GM12878 (cell line): ENCODE measurements around the gene TRIB2.

Source experiments
- ATF2 ChIP-seq: IDR thresholded peaks from 2 replicates; pipeline ENCODE4 v1.6.1; 2012; ENCODE audit warnings: low read length, inconsistent platforms
- ATF3 ChIP-seq: IDR thresholded peaks from 2 replicates; pipeline ENCODE4 v1.6.1; 2011; ENCODE audit warnings: low read depth, mild to moderate bottlenecking, low read length, moderate library complexity, borderline replicate concordance; ENCODE audit errors: extremely low read depth
- BCL11A ChIP-seq: IDR thresholded peaks from 2 replicates; pipeline ENCODE4 v1.6.1; 2011; ENCODE audit warnings: low read depth, low read length
- CHD1 ChIP-seq: IDR thresholded peaks from 2 replicates; pipeline ENCODE4 v1.6.1; 2012; ENCODE audit warnings: low read depth, low read length, improper control_type of control experiment
- CHD4 ChIP-seq: fragments of 200-600 bp; sonication (generic); IDR thresholded peaks from 2 replicates; pipeline ENCODE4 v1.6.1; 2016; ENCODE audit warnings: mild to moderate bottlenecking
- CTCF ChIP-seq, 3 experiments: IDR thresholded peaks in 2 of 3; conservative IDR thresholded peaks in 1 of 3; 2 replicates each; pipeline ENCODE4 v1.5.1; 2011; ENCODE audit warnings: low read depth in 3 of 3, low read length in 3 of 3, mild to moderate bottlenecking in 3 of 3, control low read depth in 2 of 3, moderate library complexity in 2 of 3, inconsistent platforms in 1 of 3, mixed read lengths in 1 of 3; ENCODE audit not compliant: control insufficient read depth in 2 of 3, insufficient read depth in 1 of 3; ENCODE audit errors: extremely low read depth in 1 of 3
- JUND ChIP-seq: IDR thresholded peaks from 2 replicates; pipeline ENCODE4 v1.6.1; 2012; ENCODE audit warnings: low read depth, mild to moderate bottlenecking, low read length, improper control_type of control experiment, moderate library complexity
- MXI1 ChIP-seq: fragments of 150-350 bp; IDR thresholded peaks from 2 replicates; pipeline ENCODE4 v1.6.1; 2011; ENCODE audit warnings: low read depth, mild to moderate bottlenecking, inconsistent platforms, low read length, improper control_type of control experiment
- PAX8 ChIP-seq: fragments of 450-650 bp; IDR thresholded peaks from 2 replicates; pipeline ENCODE4 v1.6.1; 2017; ENCODE audit warnings: mild to moderate bottlenecking, moderate library complexity
- POLR2A ChIP-seq: IDR thresholded peaks from 2 replicates; pipeline ENCODE4 v1.6.1; 2011; ENCODE audit warnings: low read depth, mild to moderate bottlenecking, low read length
- POLR2AphosphoS2 ChIP-seq: IDR thresholded peaks from 2 replicates; pipeline ENCODE4 v1.6.1; 2011; ENCODE audit warnings: low read depth, mild to moderate bottlenecking, low read length, improper control_type of control experiment, moderate library complexity
- RAD51 ChIP-seq: fragments of 450-650 bp; IDR thresholded peaks from 2 replicates; pipeline ENCODE4 v1.6.1; 2016; ENCODE audit warnings: moderate library complexity, mild to moderate bottlenecking, inconsistent platforms
- ZNF687 ChIP-seq: fragments of 450-650 bp; IDR thresholded peaks from 2 replicates; pipeline ENCODE4 v1.6.1; 2017; ENCODE audit warnings: mild to moderate bottlenecking, moderate library complexity

- no peak for TF ChIP-seq POLR2AphosphoS2
- no peak for TF ChIP-seq CTCF (IDR thresholded peaks at IDR 0.05 in 2 of 3, conservative IDR thresholded peaks at IDR 0.05 in 1 of 3; ENCODE audit: control insufficient read depth in 2 of 3, extremely low read depth in 1 of 3, insufficient read depth in 1 of 3, low read depth in 3 of 3, low read length in 3 of 3)
- TF ChIP-seq RAD51 = no peak
- no peak for TF ChIP-seq CHD1
- no peak for TF ChIP-seq CHD4
- TF ChIP-seq MXI1 = no peak
- no peak for TF ChIP-seq JUND
- no peak for TF ChIP-seq PAX8
- TF ChIP-seq POLR2A = no peak
- TF ChIP-seq ATF2 = no peak
- no peak for TF ChIP-seq ZNF687
- no peak for TF ChIP-seq BCL11A
- TF ChIP-seq ATF3 = no peak
Observed at GRCh38 chr2:12672711-12673315, 43.9 kb upstream of the TRIB2 start.
